Thymus (tissue), 11 donors: ENCODE data around the gene ZBTB7C. TPM values are rescaled to one million over a fixed set of nuclear protein-coding genes. Genes with fewer than 3 reads are reported as not detected.

Source experiments
- DNase-seq, 9 donors: peaks; one replicate each; pipeline ENCODE4 v3.0.0-alpha.2; 2013; ENCODE audit warnings: low spot score in 9 of 9, low read depth in 6 of 9, missing footprints in 1 of 9
- H3K27ac ChIP-seq, 2 donors: one replicate each; pipeline ENCODE4 v1.5.1; 2013; ENCODE audit warnings: control low read depth in 1 of 2, low read depth in 1 of 2, low read length in 1 of 2, mild to moderate bottlenecking in 1 of 2, moderate library complexity in 1 of 2
- H3K27me3 ChIP-seq, 2 donors: one replicate each; pipeline ENCODE4 v1.5.1; 2013; ENCODE audit warnings: low read length in 1 of 2; ENCODE audit not compliant: control insufficient read depth in 2 of 2, insufficient read depth in 1 of 2
- H3K36me3 ChIP-seq, 2 donors: one replicate each; pipeline ENCODE4 v1.5.1; 2013; ENCODE audit warnings: low read length in 1 of 2, mild to moderate bottlenecking in 1 of 2, moderate library complexity in 1 of 2; ENCODE audit not compliant: control insufficient read depth in 2 of 2, insufficient read depth in 2 of 2
- H3K4me1 ChIP-seq, 2 donors: one replicate each; pipeline ENCODE4 v1.5.1; 2013; ENCODE audit warnings: low read length in 2 of 2; ENCODE audit not compliant: control insufficient read depth in 2 of 2, insufficient read depth in 2 of 2
- H3K4me3 ChIP-seq, 2 donors: one replicate each; pipeline ENCODE4 v1.5.1; 2013; ENCODE audit warnings: low read length in 2 of 2, control low read depth in 1 of 2, mild to moderate bottlenecking in 1 of 2
- H3K9me3 ChIP-seq, 2 donors: one replicate each; pipeline ENCODE4 v1.5.1; 2013; ENCODE audit warnings: low read length in 1 of 2, mild to moderate bottlenecking in 1 of 2; ENCODE audit not compliant: control insufficient read depth in 2 of 2, insufficient read depth in 1 of 2
- WGBS: extraction: QIAGEN DNeasy Blood & Tissue Kit; methylation state at CpG from one replicate; pipeline ENCODE4 v1.1.7; 2013; 5-methylcytosine and 5-hydroxymethylcytosine counted together
- polyA plus RNA-seq: library from polyadenylated mRNA; stranded (reverse); fragments of 200-250 nt; gene quantifications from one replicate; pipeline ENCODE4 v1.2.3, GENCODE V29; 2013
- total RNA-seq: library from RNA; stranded (reverse); fragments of 120-200 nt; gene quantifications from one replicate; pipeline ENCODE4 v1.2.4, GENCODE V29; 2013
- donor health status: healthy.

ZBTB7C gene
- total and polyA plus RNA-seq, 2 donors, result 0.14 to 0.73 TPM

GRCh38 chr18:48085781-48086487 is 323.2 kb downstream of the ZBTB7C start:
- DNase-seq, result no peak
- 94% methylated on average over 4 of the region's 4 CpGs for WGBS
- no peak overlapping the region for H3K4me3 ChIP-seq
- no peak overlapping the region for H3K27ac ChIP-seq
- H3K36me3 ChIP-seq, result no peaks in the 10 kb centered on the region
- no peaks in the 10 kb centered on the region for H3K27me3 ChIP-seq
- no peaks in the 10 kb centered on the region for H3K4me1 ChIP-seq
- no peaks in the 10 kb centered on the region for H3K9me3 ChIP-seq

GRCh38 chr18:48084858-48085257 is 324.3 kb downstream of the ZBTB7C start:
- H3K4me3 ChIP-seq, result no peak overlapping the region
- no peak for DNase-seq
- no peaks in the 10 kb centered on the region for H3K27me3 ChIP-seq
- no peaks in the 10 kb centered on the region for H3K36me3 ChIP-seq
- H3K4me1 ChIP-seq, result no peaks in the 10 kb centered on the region
- 97% methylated on average over 6 of the region's 6 CpGs for WGBS
- no peaks in the 10 kb centered on the region for H3K9me3 ChIP-seq
- no peak overlapping the region for H3K27ac ChIP-seq

DNA sequence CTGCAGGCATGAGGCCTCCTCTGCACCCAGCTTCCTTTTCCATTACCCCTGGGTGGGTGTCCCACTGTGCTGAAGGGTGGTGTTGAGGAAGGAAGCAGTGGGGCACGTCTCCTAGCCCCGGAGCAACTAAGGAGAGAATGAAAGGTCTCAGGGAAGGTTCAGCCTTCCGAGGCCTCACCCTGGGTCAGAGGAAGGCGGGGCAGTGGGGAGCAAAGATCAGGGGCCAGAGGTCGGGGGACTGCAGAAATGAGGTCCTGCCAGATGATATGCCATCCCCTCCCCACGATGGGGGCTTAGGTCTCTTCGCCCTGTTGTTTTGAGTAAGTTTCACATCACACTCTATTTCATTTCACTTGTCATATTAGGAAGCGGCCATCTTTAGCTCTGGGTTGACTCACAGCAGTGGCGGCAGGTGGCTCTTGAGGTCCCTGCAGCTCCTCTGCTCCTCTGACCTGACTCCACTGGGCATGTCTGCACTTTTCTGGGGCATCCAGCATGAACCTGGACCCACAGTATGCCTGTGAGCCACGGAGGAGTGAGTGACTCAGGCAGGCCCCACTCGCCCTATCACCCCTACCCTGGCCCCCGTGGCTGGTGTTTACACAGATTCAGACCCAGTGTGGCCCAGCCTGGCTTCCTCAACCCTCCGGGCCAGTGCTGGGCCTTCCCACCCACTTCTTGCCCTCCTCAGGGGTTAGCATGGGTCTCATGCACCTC is 325.0 kb downstream of the ZBTB7C start:
- H3K4me3 ChIP-seq, result no peak overlapping the region
- no peaks in the 10 kb centered on the region for H3K4me1 ChIP-seq
- H3K36me3 ChIP-seq, result no peaks in the 10 kb centered on the region
- no peak for DNase-seq
- H3K27ac ChIP-seq, result no peak overlapping the region
- H3K27me3 ChIP-seq, result no peaks in the 10 kb centered on the region
- H3K9me3 ChIP-seq, result no peaks in the 10 kb centered on the region
- WGBS, result 93% methylated on average over 13 of the region's 13 CpGs

GRCh38 chr18:48080546-48080945 is 328.6 kb downstream of the ZBTB7C start:
- Histone ChIP-seq H3K9me3 (no peaks in the 10 kb centered on the region), H3K27ac (no peak overlapping the region), H3K4me3 (no peak overlapping the region), H3K36me3 (no peaks in the 10 kb centered on the region), H3K4me1 (no peaks in the 10 kb centered on the region), H3K27me3 (peaks cover 0 to 2% of the 10 kb centered on the region in 2 donors)
- 77% methylated on average over 4 of the region's 4 CpGs for WGBS
- no peak for DNase-seq

GRCh38 chr18:48079885-48080284 is 329.3 kb downstream of the ZBTB7C start:
- Histone ChIP-seq H3K27me3 (peaks cover 0 to 4% of the 10 kb centered on the region in 2 donors), H3K36me3 (no peaks in the 10 kb centered on the region), H3K4me1 (no peaks in the 10 kb centered on the region), H3K27ac (no peak overlapping the region), H3K4me3 (no peak overlapping the region), H3K9me3 (no peaks in the 10 kb centered on the region)
- DNase-seq, result no peak
- 96% methylated on average over 5 of the region's 5 CpGs for WGBS

- Histone ChIP-seq H3K9me3 (no peaks in the 10 kb centered on the region), H3K4me1 (no peaks in the 10 kb centered on the region), H3K27me3 (peaks cover 0 to 4% of the 10 kb centered on the region in 2 donors), H3K4me3 (no peak overlapping the region), H3K27ac (no peak overlapping the region), H3K36me3 (no peaks in the 10 kb centered on the region)
- 97% methylated on average over 4 of the region's 4 CpGs for WGBS
- DNase-seq, result no peak
Measured at GRCh38 chr18:48078448-48078847, 330.7 kb downstream of the ZBTB7C start.

DNA sequence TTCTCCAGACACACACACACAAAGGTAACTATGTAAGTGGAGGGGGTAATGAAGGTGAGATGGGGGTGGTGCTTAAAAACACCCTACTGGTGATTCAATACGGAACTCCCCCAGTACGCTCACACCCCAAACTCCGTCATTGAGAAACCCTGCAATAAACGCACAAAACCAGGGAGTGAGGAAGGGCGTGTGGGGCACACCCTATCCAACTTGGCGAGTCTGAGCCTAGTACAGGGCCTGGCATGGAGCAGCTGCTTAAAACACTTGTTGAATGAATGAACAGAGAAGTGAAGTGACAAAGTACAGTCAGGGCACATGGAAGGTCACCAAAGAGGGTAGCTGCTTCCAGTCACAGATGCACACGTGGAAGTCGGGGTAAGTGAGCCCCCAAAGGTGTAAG is 331.9 kb downstream of the ZBTB7C start:
- Histone ChIP-seq H3K27me3 (peaks cover 0 to 13% of the 10 kb centered on the region in 2 donors), H3K4me3 (no peak overlapping the region), H3K9me3 (no peaks in the 10 kb centered on the region), H3K27ac (no peak overlapping the region), H3K4me1 (no peaks in the 10 kb centered on the region), H3K36me3 (no peaks in the 10 kb centered on the region)
- 91% methylated on average over 8 of the region's 8 CpGs for WGBS
- DNase-seq, result no peak

DNA sequence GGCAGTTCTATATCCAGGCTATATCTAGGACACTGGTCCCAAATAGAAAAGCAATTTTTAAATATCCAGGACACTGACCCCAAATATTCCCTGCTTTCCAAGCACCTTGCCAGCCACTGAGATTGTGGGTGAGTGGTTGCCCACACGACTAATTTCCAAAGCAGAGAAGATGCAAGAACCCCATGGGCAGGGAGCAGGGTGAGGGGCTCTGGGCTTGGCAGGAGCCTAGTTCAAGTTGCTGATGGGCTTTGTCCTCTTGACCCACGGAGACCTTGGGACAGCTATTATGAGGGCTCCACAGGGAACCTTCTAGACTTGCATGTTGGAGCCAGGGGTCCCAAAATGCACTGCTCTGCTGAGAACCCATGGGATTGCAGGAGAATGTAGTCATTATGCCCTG is 332.7 kb downstream of the ZBTB7C start:
- H3K4me1 ChIP-seq, result no peaks in the 10 kb centered on the region

GRCh38 chr18:48075707-48076093 is 333.5 kb downstream of the ZBTB7C start:
- H3K4me1 ChIP-seq, result no peaks in the 10 kb centered on the region
- peaks cover 0 to 15% of the 10 kb centered on the region in 2 donors for H3K27me3 ChIP-seq
- no peak overlapping the region for H3K27ac ChIP-seq
- no peak overlapping the region for H3K4me3 ChIP-seq
- WGBS, result 94% methylated on average over 10 of the region's 10 CpGs
- no peaks in the 10 kb centered on the region for H3K9me3 ChIP-seq
- DNase-seq, result no peak
- no peaks in the 10 kb centered on the region for H3K36me3 ChIP-seq

More for the DNA sequence above, 332.7 kb downstream of the ZBTB7C start:
- no peaks in the 10 kb centered on the region for H3K36me3 ChIP-seq
- 86% methylated on average over 2 of the region's 2 CpGs for WGBS
- H3K27ac ChIP-seq, result no peak overlapping the region
- no peaks in the 10 kb centered on the region for H3K9me3 ChIP-seq
- no peak for DNase-seq
- peaks cover 0 to 15% of the 10 kb centered on the region in 2 donors for H3K27me3 ChIP-seq
- no peak overlapping the region for H3K4me3 ChIP-seq
